ENCODE results near the gene TRNAU1AP.

The TRNAU1AP gene

DNA sequence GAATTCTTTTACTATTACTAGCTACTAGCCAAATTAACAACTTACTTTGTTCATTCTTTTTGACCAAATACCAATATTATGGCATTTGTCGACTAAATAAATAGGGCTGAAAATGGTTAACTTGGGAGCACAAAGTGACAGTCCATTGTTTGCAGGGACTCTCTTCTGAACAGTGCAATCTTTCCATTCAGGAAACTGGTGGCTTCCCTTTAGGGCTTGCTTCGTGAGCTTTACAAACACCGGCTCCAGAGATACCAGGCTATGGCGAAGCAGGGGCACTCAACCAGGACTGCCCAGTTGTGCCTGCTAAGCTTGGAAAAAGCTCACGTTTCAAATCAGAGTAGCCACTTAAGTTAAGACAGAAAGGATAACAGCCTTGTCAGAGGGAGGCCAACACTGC, 51.5 kb downstream of the TRNAU1AP start:
- DNase-seq (no peak), ATAC-seq (no peak)
- Mint-ChIP-seq H3K4me3 (no peak overlapping the region), H3K27me3 (no peaks in the 10 kb centered on the region), H3K4me1 (peaks cover 11% of the 10 kb centered on the region), H3K9me3 (no peaks in the 10 kb centered on the region), H3K27ac (no peak overlapping the region)

GRCh38 chr1:28604962-28605361, 52.1 kb downstream of the TRNAU1AP start:
- Mint-ChIP-seq H3K4me1 (peaks cover 11% of the 10 kb centered on the region), H3K9me3 (no peaks in the 10 kb centered on the region)

GRCh38 chr1:28606771-28607170, 53.9 kb downstream of the TRNAU1AP start:
- Mint-ChIP-seq H3K4me3 (no peak overlapping the region), H3K9me3 (no peaks in the 10 kb centered on the region), H3K27me3 (no peaks in the 10 kb centered on the region), H3K4me1 (peaks cover 6% of the 10 kb centered on the region), H3K27ac (no peak overlapping the region)
- DNase-seq = no peak
- ATAC-seq = no peak

More at GRCh38 chr1:28604962-28605361, 52.1 kb downstream of the TRNAU1AP start:
- Mint-ChIP-seq H3K27me3 (no peaks in the 10 kb centered on the region), H3K4me3 (no peak overlapping the region), H3K27ac (no peak overlapping the region)
- no peak for DNase-seq
- no peak for ATAC-seq

DNA sequence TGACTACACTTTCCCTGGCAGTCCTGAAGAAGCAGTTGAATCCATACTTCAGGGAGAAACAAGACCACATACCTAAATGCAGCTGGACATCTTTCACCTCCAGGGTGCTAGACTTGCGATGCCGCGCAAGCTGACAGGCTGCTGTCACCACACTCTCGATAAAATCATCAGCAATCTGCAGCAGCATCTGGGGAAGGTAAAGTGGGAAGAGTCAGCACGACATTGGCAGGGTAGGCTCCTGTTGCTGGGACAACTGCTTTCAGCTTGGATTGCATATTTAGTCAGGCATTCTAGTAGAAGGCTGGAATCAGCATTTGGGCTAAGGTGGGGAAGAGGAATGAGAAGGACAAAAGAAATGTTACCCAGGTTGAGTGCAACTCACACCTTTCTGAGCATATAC, 60.3 kb downstream of the TRNAU1AP start:
- no peak overlapping the region for H3K4me3 Mint-ChIP-seq
- no peak for DNase-seq
- no peaks in the 10 kb centered on the region for H3K9me3 Mint-ChIP-seq
- H3K4me1 Mint-ChIP-seq = no peaks in the 10 kb centered on the region
- no peak for ATAC-seq
- peak overlapping the region in 1 of 2 donors; percentile 31 for H3K27ac Mint-ChIP-seq
- H3K27me3 Mint-ChIP-seq = no peaks in the 10 kb centered on the region

All from stimulated activated naive CD8-positive, alpha-beta T cell treated with anti-CD3 and anti-CD28 coated beads, Interleukin-15, amount 100 ng/mL, for 72 hours (primary cell).